CD14-positive monocyte (primary cell): ENCODE measurements around the gene ECM2. TPM values are rescaled to one million over a fixed set of nuclear protein-coding genes. Genes with fewer than 3 reads are reported as not detected.

Source experiments
- DNase-seq, 3 donors: peaks; one replicate each; pipeline ENCODE4 v3.0.0-alpha.2; 2011 to 2022
- H2AFZ ChIP-seq: 2 replicates; pipeline ENCODE4 v1.6.0; 2012; ENCODE audit warnings: mild to moderate bottlenecking, low read depth, low read length, inconsistent platforms; ENCODE audit not compliant: insufficient read depth, poor library complexity, severe bottlenecking
- H3K27ac ChIP-seq, 2 donors: 1 replicate in 1 of 2; 2 replicates in 1 of 2; pipeline ENCODE4 v1.5.1; 2012 to 2013; ENCODE audit warnings: low read length in 2 of 2, control low read depth in 1 of 2, inconsistent platforms in 1 of 2, low read depth in 1 of 2, mild to moderate bottlenecking in 1 of 2
- H3K27me3 ChIP-seq, 2 donors: one replicate each; pipeline versions ENCODE4 v1.6.0 to v1.6.1; 2011 to 2013; ENCODE audit warnings: low read length in 2 of 2; ENCODE audit not compliant: control insufficient read depth in 2 of 2, insufficient read depth in 2 of 2
- H3K36me3 ChIP-seq, 2 donors: replicated peaks in 1 of 2; 1 replicate in 1 of 2; 2 replicates in 1 of 2; pipeline versions ENCODE4 v1.5.1 to v1.6.1; 2012 to 2013; ENCODE audit warnings: low read length in 2 of 2, control low read depth in 1 of 2, inconsistent platforms in 1 of 2, mild to moderate bottlenecking in 1 of 2; ENCODE audit not compliant: insufficient read depth in 2 of 2, control insufficient read depth in 1 of 2
- H3K4me1 ChIP-seq, 2 donors: 1 replicate in 1 of 2; 2 replicates in 1 of 2; pipeline versions ENCODE4 v1.5.1 to v1.6.1; 2012 to 2013; ENCODE audit warnings: low read length in 2 of 2, control low read depth in 1 of 2, inconsistent platforms in 1 of 2, mild to moderate bottlenecking in 1 of 2, moderate library complexity in 1 of 2; ENCODE audit not compliant: insufficient read depth in 2 of 2, control insufficient read depth in 1 of 2
- H3K4me2 ChIP-seq: replicated peaks from 2 replicates; pipeline ENCODE3; 2012; ENCODE audit warnings: low read length, moderate library complexity, mild to moderate bottlenecking; ENCODE audit not compliant: poor library complexity, severe bottlenecking; ENCODE audit errors: extremely low read depth
- H3K4me3 ChIP-seq, 3 experiments: fragments of 200-600 bp in 1 of 3; sonication (generic) in 1 of 3; replicated peaks in 1 of 3; 1 replicate in 2 of 3; 2 replicates in 1 of 3; pipeline ENCODE4 v1.5.1; 2011 to 2013; ENCODE audit warnings: low read length in 3 of 3, mild to moderate bottlenecking in 3 of 3, control low read depth in 2 of 3, low read depth in 2 of 3, inconsistent platforms in 1 of 3, moderate library complexity in 1 of 3
- H3K79me2 ChIP-seq: 2 replicates; pipeline ENCODE4 v1.6.0; 2012; ENCODE audit warnings: mild to moderate bottlenecking, control low read depth, inconsistent platforms, low read length, moderate library complexity; ENCODE audit not compliant: insufficient read depth
- H3K9ac ChIP-seq: 2 replicates; pipeline ENCODE4 v1.6.0; 2017; ENCODE audit warnings: low read length, mild to moderate bottlenecking; ENCODE audit not compliant: insufficient read depth, poor library complexity, severe bottlenecking
- H3K9me3 ChIP-seq, 2 donors: replicated peaks in 1 of 2; 1 replicate in 1 of 2; 2 replicates in 1 of 2; pipeline versions ENCODE4 v1.5.1 to v1.6.1; 2012 to 2013; ENCODE audit warnings: low read length in 2 of 2, control low read depth in 1 of 2; ENCODE audit not compliant: control insufficient read depth in 1 of 2, insufficient read depth in 1 of 2
- H4K20me1 ChIP-seq: 2 replicates; pipeline ENCODE4 v1.6.0; 2012; ENCODE audit warnings: mild to moderate bottlenecking, low read length, control low read depth, moderate library complexity; ENCODE audit not compliant: insufficient read depth
- H3K27ac Mint-ChIP-seq, 7 donors: one replicate each; pipeline ENCODE4 v1.8.0; 2020; ENCODE audit warnings: mild to moderate bottlenecking in 7 of 7, mixed read lengths in 7 of 7, moderate library complexity in 6 of 7, inconsistent platforms in 2 of 7
- H3K27me3 Mint-ChIP-seq, 3 donors: one replicate each; pipeline ENCODE4 v1.8.0; 2021 to 2022; ENCODE audit warnings: low read depth in 3 of 3, mild to moderate bottlenecking in 3 of 3, mixed read lengths in 3 of 3, moderate library complexity in 3 of 3, inconsistent platforms in 1 of 3
- H3K36me3 Mint-ChIP-seq, 2 donors: one replicate each; pipeline ENCODE4 v1.8.0; 2020; ENCODE audit warnings: mixed read lengths in 2 of 2, inconsistent platforms in 1 of 2, mild to moderate bottlenecking in 1 of 2
- H3K4me1 Mint-ChIP-seq: one replicate; pipeline ENCODE4 v1.8.0; 2020; ENCODE audit warnings: mild to moderate bottlenecking, mixed read lengths
- H3K4me3 Mint-ChIP-seq, 2 donors: one replicate each; pipeline ENCODE4 v1.8.0; 2020; ENCODE audit warnings: mild to moderate bottlenecking in 2 of 2, mixed read lengths in 2 of 2, moderate library complexity in 1 of 2
- H3K9me3 Mint-ChIP-seq, 7 donors: one replicate each; pipeline ENCODE4 v1.8.0; 2020 to 2022; ENCODE audit warnings: mixed read lengths in 7 of 7, mild to moderate bottlenecking in 6 of 7, moderate library complexity in 6 of 7, inconsistent platforms in 2 of 7
- CTCF ChIP-seq: fragments of 200-600 bp; IDR thresholded peaks from one replicate; pipeline ENCODE4 v1.8.0; 2022; ENCODE audit warnings: antibody characterized with exemption, mild to moderate bottlenecking
- WGBS: methylation state at CpG from one replicate; pipeline ENCODE4 v1.1.5; 2013; ENCODE audit warnings: missing lambda C conversion rate; ENCODE audit not compliant: insufficient coverage; 5-methylcytosine and 5-hydroxymethylcytosine counted together
- intact Hi-C, 2 donors: fragments of 100-400 bp; cut with micrococcal nuclease; formaldehyde crosslinking; loops; one replicate each; pipeline versions ENCODE4 v1.15.0 to v1.15.1; 2023
- polyA plus RNA-seq, 3 donors: library from polyadenylated mRNA; depleted of rRNA in 1 of 3; unstranded in 2 of 3; stranded (reverse) in 1 of 3; fragments of 300-500 nt in 2 of 3; fragments of >200 nt in 1 of 3; fragmentation: Illumina TruSeq in 2 of 3; gene quantifications; 1 replicate in 2 of 3; 2 replicates in 1 of 3; pipeline ENCODE4 v1.2.3, GENCODE V29; 2012 to 2021

ECM2 gene
- polyA plus RNA-seq, 3 donors = 0.15 TPM; not detected in 2

- H3K9me3 ChIP-seq = no peaks in the 10 kb centered on the region
- Mint-ChIP-seq H3K4me1 (no peaks in the 10 kb centered on the region), H3K27ac (no peak overlapping the region), H3K9me3 (no peaks in the 10 kb centered on the region), H3K36me3 (peaks cover 0 to 3% of the 10 kb centered on the region in 2 donors), H3K27me3 (no peaks in the 10 kb centered on the region), H3K4me3 (no peak overlapping the region)
- TF ChIP-seq CTCF = no peak
- H3K4me3 ChIP-seq = no peak overlapping the region
- no peak overlapping the region for H3K4me2 ChIP-seq
- intact Hi-C loops = no loop called here
- H2AFZ ChIP-seq = no peak overlapping the region
- no peaks in the 10 kb centered on the region for H3K36me3 ChIP-seq
- H3K27ac ChIP-seq = no peak overlapping the region
- H3K27me3 ChIP-seq = no peaks in the 10 kb centered on the region
- no peaks in the 10 kb centered on the region for H3K79me2 ChIP-seq
- no peak overlapping the region for H3K9ac ChIP-seq
- H4K20me1 ChIP-seq = no peaks in the 10 kb centered on the region
- H3K4me1 ChIP-seq = no peaks in the 10 kb centered on the region
- no peak for DNase-seq
Observed at GRCh38 chr9:92463387-92463786, 72.4 kb downstream of the ECM2 start.

- Histone ChIP-seq H4K20me1 (no peaks in the 10 kb centered on the region), H3K27me3 (no peaks in the 10 kb centered on the region), H3K27ac (no peak overlapping the region), H3K4me2 (no peak overlapping the region), H3K9ac (no peak overlapping the region), H3K4me1 (no peaks in the 10 kb centered on the region), H3K9me3 (no peaks in the 10 kb centered on the region), H3K36me3 (no peaks in the 10 kb centered on the region), H3K79me2 (no peaks in the 10 kb centered on the region), H3K4me3 (no peak overlapping the region), H2AFZ (no peak overlapping the region)
- H3K4me3 Mint-ChIP-seq = no peak overlapping the region
- no peak overlapping the region for H3K27ac Mint-ChIP-seq
- WGBS = no CpG with 5 or more reads among the region's 4 CpGs
- H3K27me3 Mint-ChIP-seq = no peaks in the 10 kb centered on the region
- no peaks in the 10 kb centered on the region for H3K4me1 Mint-ChIP-seq
- H3K36me3 Mint-ChIP-seq = no peaks in the 10 kb centered on the region
- H3K9me3 Mint-ChIP-seq = no peaks in the 10 kb centered on the region
- intact Hi-C loops = no loop called here
- no peak for TF ChIP-seq CTCF
- no peak for DNase-seq
Observed at GRCh38 chr9:92457576-92457975, 78.2 kb downstream of the ECM2 start.
